IMR-90 (cell line): Measurements from ENCODE around the gene PCGF3. TPM values are rescaled to one million over a fixed set of nuclear protein-coding genes. Genes with fewer than 3 reads are reported as not detected.

Experiments used
- ATAC-seq: fragments of 200-7000 bp; cut with Tn5 transposase; 2 replicates; pipeline ENCODE4 v1.9.1; 2020; ENCODE audit warnings: low read depth, mild to moderate bottlenecking, moderate library complexity
- BruUV-seq: library from RNA; stranded (reverse); fragments of 400-500 nt; replicated peaks from 2 replicates; lab custom pipeline; 2021; lab: Mats Ljungman, UMichigan
- CTCF ChIA-PET: fragments of 300-600 bp; formaldehyde crosslinking; extraction: SDS; loops from one replicate; lab custom pipeline; 2021; ENCODE audit warnings: antibody characterized with exemption; lab: Yijun Ruan, JAX
- POLR2A ChIA-PET: fragments of 300-600 bp; sonication (Branson Sonifier 250); formaldehyde crosslinking; loops from one replicate; lab custom pipeline; 2022; ENCODE audit warnings: antibody characterized with exemption; ENCODE audit not compliant: unreplicated experiment; lab: Charles Lee
- DNase-seq: peaks from one replicate; pipeline ENCODE4 v3.0.0; 2013
- H2AFZ ChIP-seq: replicated peaks from 2 replicates; pipeline ENCODE3; 2013; ENCODE audit warnings: low read length, mild to moderate bottlenecking; ENCODE audit not compliant: poor library complexity
- H2AK5ac ChIP-seq: 2 replicates; pipeline ENCODE4 v1.6.1; 2013; ENCODE audit warnings: low read depth, low read length, inconsistent platforms
- H2AK9ac ChIP-seq: replicated peaks from 2 replicates; pipeline ENCODE3; 2013; ENCODE audit warnings: mild to moderate bottlenecking, low read depth, low read length, moderate library complexity; ENCODE audit not compliant: poor library complexity
- H2BK120ac ChIP-seq: 2 replicates; pipeline ENCODE4 v1.6.1; 2013; ENCODE audit warnings: low read depth, low read length, inconsistent platforms
- H2BK15ac ChIP-seq: 3 replicates; pipeline ENCODE4 v1.6.1; 2013; ENCODE audit warnings: low read depth, low read length, inconsistent platforms
- H2BK20ac ChIP-seq: 2 replicates; pipeline ENCODE4 v1.6.1; 2013; ENCODE audit warnings: low read depth, mild to moderate bottlenecking, inconsistent platforms, low read length, moderate library complexity
- H2BK5ac ChIP-seq: 2 replicates; pipeline ENCODE4 v1.6.1; 2013; ENCODE audit warnings: mild to moderate bottlenecking, low read depth, low read length, inconsistent platforms; ENCODE audit not compliant: poor library complexity, severe bottlenecking
- H3K14ac ChIP-seq: replicated peaks from 2 replicates; pipeline ENCODE4 v1.6.1; 2013; ENCODE audit warnings: low read depth, low read length, inconsistent platforms
- H3K18ac ChIP-seq: 2 replicates; pipeline ENCODE4 v1.6.1; 2013; ENCODE audit warnings: low read depth, low read length, control low read depth
- H3K23ac ChIP-seq: 2 replicates; pipeline ENCODE4 v1.6.1; 2013; ENCODE audit warnings: low read depth, low read length, inconsistent platforms
- H3K27ac ChIP-seq: 2 replicates; pipeline ENCODE4 v1.5.1; 2013; ENCODE audit warnings: mild to moderate bottlenecking, control low read depth, low read length; ENCODE audit not compliant: insufficient read depth
- H3K27me3 ChIP-seq: 2 replicates; pipeline ENCODE4 v1.6.1; 2013; ENCODE audit warnings: low read length; ENCODE audit not compliant: control insufficient read depth, insufficient read depth
- H3K36me3 ChIP-seq: 2 replicates; pipeline ENCODE4 v1.6.1; 2013; ENCODE audit warnings: low read length, mixed read lengths; ENCODE audit not compliant: control insufficient read depth, insufficient read depth
- H3K4ac ChIP-seq: 2 replicates; pipeline ENCODE4 v1.6.1; 2013; ENCODE audit warnings: low read depth, low read length, inconsistent platforms
- H3K4me1 ChIP-seq: 2 replicates; pipeline ENCODE4 v1.6.1; 2013; ENCODE audit warnings: low read length, mixed read lengths; ENCODE audit not compliant: control insufficient read depth, insufficient read depth
- H3K4me2 ChIP-seq: 2 replicates; pipeline ENCODE4 v1.6.1; 2013; ENCODE audit warnings: low read depth, mild to moderate bottlenecking, control low read depth, low read length, moderate library complexity
- H3K4me3 ChIP-seq: 2 replicates; pipeline ENCODE4 v1.5.1; 2013; ENCODE audit warnings: low read depth, mild to moderate bottlenecking, control low read depth, low read length, moderate library complexity; ENCODE audit not compliant: insufficient read depth
- H3K56ac ChIP-seq: 2 replicates; pipeline ENCODE4 v1.6.1; 2013; ENCODE audit warnings: low read length, inconsistent platforms; ENCODE audit not compliant: insufficient read depth; ENCODE audit errors: extremely low read depth
- H3K79me1 ChIP-seq, 2 experiments: 2 replicates each; pipeline ENCODE4 v1.6.1; 2013; ENCODE audit warnings: low read length in 2 of 2, inconsistent platforms in 1 of 2, low read depth in 1 of 2
- H3K9ac ChIP-seq: 2 replicates; pipeline ENCODE4 v1.6.1; 2013; ENCODE audit warnings: low read depth, low read length, control low read depth
- H3K9me1 ChIP-seq: 2 replicates; pipeline ENCODE4 v1.6.1; 2013; ENCODE audit warnings: low read length, inconsistent platforms; ENCODE audit not compliant: insufficient read depth
- H3K9me3 ChIP-seq: 2 replicates; pipeline ENCODE4 v1.6.1; 2013; ENCODE audit warnings: low read length; ENCODE audit not compliant: control insufficient read depth, insufficient read depth
- H4K20me1 ChIP-seq: 2 replicates; pipeline ENCODE4 v1.6.1; 2013; ENCODE audit warnings: low read length, inconsistent platforms; ENCODE audit not compliant: insufficient read depth
- H4K5ac ChIP-seq: 2 replicates; pipeline ENCODE4 v1.6.1; 2013; ENCODE audit warnings: mild to moderate bottlenecking, low read depth, low read length, control low read depth
- H4K8ac ChIP-seq, 2 experiments: 2 replicates each; pipeline ENCODE4 v1.6.1; 2013; ENCODE audit warnings: low read depth in 2 of 2, low read length in 2 of 2, control low read depth in 1 of 2, inconsistent platforms in 1 of 2
- H4K91ac ChIP-seq: 2 replicates; pipeline ENCODE4 v1.6.1; 2013; ENCODE audit warnings: low read depth, low read length, inconsistent platforms; ENCODE audit not compliant: insufficient read depth
- BHLHE40 ChIP-seq: fragments of 150-350 bp; IDR thresholded peaks from 2 replicates; pipeline ENCODE4 v1.6.1; 2016; ENCODE audit warnings: mild to moderate bottlenecking, low read depth, low read length
- CEBPB ChIP-seq: IDR thresholded peaks from 2 replicates; pipeline ENCODE4 v1.6.1; 2012; ENCODE audit warnings: low read depth, low read length, improper control_type of control experiment
- CHD1 ChIP-seq: IDR thresholded peaks from 2 replicates; pipeline ENCODE4 v1.6.1; 2012; ENCODE audit warnings: low read depth, low read length, improper control_type of control experiment
- CTCF ChIP-seq: conservative IDR thresholded peaks from 2 replicates; pipeline ENCODE4 v1.5.1; 2012; ENCODE audit warnings: mild to moderate bottlenecking, low read depth, low read length, improper control_type of control experiment
- ELK1 ChIP-seq: fragments of 150-350 bp; IDR thresholded peaks from 2 replicates; pipeline ENCODE4 v1.6.1; 2016; ENCODE audit warnings: low read depth, mild to moderate bottlenecking, low read length, moderate library complexity, borderline replicate concordance
- MAFK ChIP-seq: IDR thresholded peaks from 2 replicates; pipeline ENCODE4 v1.6.1; 2012; ENCODE audit warnings: low read depth, low read length, improper control_type of control experiment
- MXI1 ChIP-seq: IDR thresholded peaks from 2 replicates; pipeline ENCODE4 v1.6.1; 2012; ENCODE audit warnings: low read depth, mild to moderate bottlenecking, low read length, moderate library complexity, borderline replicate concordance
- USF2 ChIP-seq: fragments of 150-350 bp; IDR thresholded peaks from 2 replicates; pipeline ENCODE4 v1.6.1; 2017; ENCODE audit warnings: mild to moderate bottlenecking, antibody characterized with exemption, low read length, low read depth
- WGBS, 2 experiments: methylation state at CpG; one replicate each; pipeline versions ENCODE4 v1.1.5 to v1.1.7; 2013; ENCODE audit warnings: missing lambda C conversion rate in 2 of 2; ENCODE audit not compliant: insufficient read length in 1 of 2; ENCODE audit errors: extremely low coverage in 2 of 2; 5-methylcytosine and 5-hydroxymethylcytosine counted together
- dilution Hi-C: fragments of 300-500 bp; cut with HindIII; formaldehyde crosslinking; loops from one replicate; pipeline ENCODE4 v1.14.3; 2018; ENCODE audit warnings: low sequenced_read_pairs; ENCODE audit not compliant: unreplicated experiment
- in situ Hi-C: fragments of 300-500 bp; cut with MboI; formaldehyde crosslinking; loops from 3 replicates; pipeline ENCODE4 v1.14.3; 2019; ENCODE audit warnings: low sequenced_read_pairs, inconsistent platforms, mixed read lengths
- intact Hi-C: fragments of 100-400 bp; cut with micrococcal nuclease; formaldehyde crosslinking; loops from 2 replicates; pipeline ENCODE4 v1.10.0; 2022
- polyA plus RNA-seq, 3 experiments: library from polyadenylated mRNA; depleted of rRNA; stranded (reverse); fragments of >200 nt; gene quantifications; 2 replicates each; pipeline ENCODE4 v1.2.3, GENCODE V29; 2012; ENCODE audit warnings: low replicate concordance in 1 of 3
- total RNA-seq: library from RNA; depleted of rRNA; stranded (reverse); fragments of >200 nt; gene quantifications from 2 replicates; pipeline ENCODE4 v1.2.3, GENCODE V29; 2012

Gene PCGF3
- total and polyA plus RNA-seq, 2 of the 4 experiments (the other 2 are of a cell fraction) = 40.0 to 55.3 TPM

GRCh38 chr4:740656-741282 lies 35.1 kb downstream of the PCGF3 start:
- intact Hi-C loops = no loop called here
- 97% methylated on average over 4 of the region's 19 CpGs; no CpG with 5 or more reads in 1 of the 2 experiments for WGBS, 2 experiments
- CTCF ChIA-PET = no interaction called here

More at GRCh38 chr4:740656-741282, 35.1 kb downstream of the PCGF3 start:
- peaks cover 37% of the 10 kb centered on the region for H3K36me3 ChIP-seq
- no peak overlapping the region for H3K23ac ChIP-seq
- TF ChIP-seq ELK1 (no peak), MXI1 (no peak), BHLHE40 (no peak), MAFK (peak; percentile 34), CEBPB (0 out of 2 replicates have a peak, but pooled peaks have one; percentile 19), CHD1 (no peak), USF2 (no peak), CTCF (no peak)
- peaks cover 14 to 37% of the 10 kb centered on the region in 2 experiments for H3K79me1 ChIP-seq
- no peak overlapping the region for H4K8ac ChIP-seq
- no peak overlapping the region for H3K18ac ChIP-seq
- peak overlapping the region; percentile 53; the same call in 1 of the 2 replicates for H3K27ac ChIP-seq
- no peak overlapping the region for H4K5ac ChIP-seq
- H3K9me3 ChIP-seq = no peaks in the 10 kb centered on the region
- peak; percentile 86 for DNase-seq
- peak overlapping the region; percentile 27; the same call in 1 of the 2 replicates for H3K4ac ChIP-seq
- no peak overlapping the region for H2BK20ac ChIP-seq
- peaks cover 6% of the 10 kb centered on the region; the same call in 1 of the 2 replicates for H3K9me1 ChIP-seq
- dilution Hi-C loops = no loop called here
- H3K14ac ChIP-seq = no peak overlapping the region
- H4K91ac ChIP-seq = peak overlapping the region; percentile 16; the same call in 1 of the 2 replicates
- no peak overlapping the region for H3K9ac ChIP-seq
- H2AK5ac ChIP-seq = no peak overlapping the region
- no peak overlapping the region for H2AFZ ChIP-seq
- no peaks in the 10 kb centered on the region for H3K27me3 ChIP-seq
- no TSS peak for BruUV-seq
- H3K56ac ChIP-seq = no peak overlapping the region
- no peak overlapping the region for H2BK120ac ChIP-seq
- no peak overlapping the region for H3K4me3 ChIP-seq
- ATAC-seq = peak; percentile 86
- in situ Hi-C loops = no loop called here
- peak overlapping the region; percentile 74 for H2BK5ac ChIP-seq
- H4K20me1 ChIP-seq = peaks cover 41% of the 10 kb centered on the region
- no peak overlapping the region; the same call in 2 of the 3 replicates for H2BK15ac ChIP-seq
- H3K4me1 ChIP-seq = peaks cover 12% of the 10 kb centered on the region
- peak overlapping the region; percentile 11; the same call in 1 of the 2 replicates for H3K4me2 ChIP-seq
- POLR2A ChIA-PET = no interaction called here
- H2AK9ac ChIP-seq = no peak overlapping the region
